GM11168 (cell line): Measurements from ENCODE around the gene NR0B1.

Experiments
- in situ Hi-C: fragments of 300-500 bp; cut with MboI; formaldehyde crosslinking; loops from one replicate; pipeline ENCODE4 v1.12.0; 2022; ENCODE audit warnings: low sequenced_read_pairs; ENCODE audit not compliant: unreplicated experiment

Gene NR0B1

DNA sequence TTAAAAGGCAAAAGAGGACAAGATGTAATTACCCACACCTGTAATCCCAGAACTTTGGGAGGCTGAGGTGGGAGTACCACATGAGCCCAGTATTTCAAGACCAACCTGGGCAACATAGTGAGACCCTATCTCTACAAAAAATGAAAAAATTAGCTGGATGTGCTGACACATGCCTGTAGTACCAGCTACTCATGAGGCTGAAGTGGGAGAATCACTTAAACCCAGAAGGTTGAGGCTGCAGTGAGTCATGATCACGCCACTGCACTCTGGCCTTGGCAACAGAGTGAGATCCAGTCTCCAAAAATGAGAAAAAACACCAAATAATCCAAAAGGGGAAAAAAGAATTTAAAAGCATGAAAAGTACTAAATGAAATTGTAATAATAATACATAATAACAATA lies 30.8 kb downstream of the NR0B1 start:
- in situ Hi-C loops: loop anchor here (25.0 kb wide), 1 partner anchor 209 kb away; no protein-coding TSS in a partner anchor

DNA sequence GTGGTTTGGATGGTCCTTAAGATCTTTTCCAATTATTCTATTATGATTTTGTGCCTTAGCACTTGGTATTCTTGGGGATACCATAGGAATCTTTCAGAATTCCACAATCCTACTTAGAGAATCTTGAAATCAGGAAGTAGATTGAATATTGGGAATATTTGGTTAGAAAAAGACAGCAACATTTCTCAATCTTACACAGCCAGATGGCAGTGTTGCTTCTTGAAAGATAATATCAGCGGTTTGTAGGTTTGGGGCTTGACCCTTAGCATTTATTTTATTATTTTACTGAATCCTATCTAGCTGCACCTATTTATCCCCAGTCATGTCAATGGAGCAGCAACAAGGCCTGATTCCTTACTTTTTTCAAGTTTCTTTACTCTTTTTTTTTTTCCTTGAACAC lies 33.7 kb downstream of the NR0B1 start:
- in situ Hi-C loops: loop anchor here (25.0 kb wide), 1 partner anchor 212 kb away; no protein-coding TSS in a partner anchor

DNA sequence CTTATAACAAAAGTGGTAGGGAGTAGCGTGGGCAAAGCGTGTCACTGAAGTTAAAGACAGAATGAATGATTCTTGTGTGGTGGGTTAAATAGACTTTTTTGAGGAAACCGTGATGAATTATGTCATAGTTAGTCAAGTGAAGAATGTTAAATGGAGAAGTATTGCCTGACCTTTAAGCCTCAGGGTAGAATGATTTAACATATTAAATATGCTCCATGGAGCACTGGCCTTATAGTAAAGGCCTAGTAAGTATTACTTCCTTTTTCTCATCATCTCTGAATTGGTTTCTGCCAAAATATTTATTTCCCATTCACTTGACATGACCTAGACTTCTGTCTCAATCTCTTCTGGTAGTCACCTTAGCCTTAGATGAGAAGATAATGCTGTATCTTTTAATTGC lies 38.6 kb downstream of the NR0B1 start:
- in situ Hi-C loops: no loop called here

DNA sequence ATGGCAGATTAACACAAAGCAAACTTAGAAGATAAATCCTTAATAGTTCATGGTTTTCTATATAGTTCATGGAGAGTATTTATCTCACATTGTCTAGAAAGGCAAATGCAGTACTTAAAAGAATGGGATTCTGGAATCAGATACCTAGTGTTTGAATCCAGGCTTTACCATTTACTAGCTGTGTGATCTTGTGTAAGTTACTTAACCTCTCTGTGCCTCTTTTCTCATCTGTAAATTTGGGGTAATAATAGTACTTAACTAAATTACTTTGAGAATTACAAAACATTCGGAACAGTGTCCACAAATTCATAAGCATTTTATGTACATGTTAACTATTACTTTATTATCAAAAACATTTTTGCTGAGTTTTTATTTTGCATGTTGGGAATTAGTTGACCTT lies 46.4 kb downstream of the NR0B1 start:
- in situ Hi-C loops: no loop called here

DNA sequence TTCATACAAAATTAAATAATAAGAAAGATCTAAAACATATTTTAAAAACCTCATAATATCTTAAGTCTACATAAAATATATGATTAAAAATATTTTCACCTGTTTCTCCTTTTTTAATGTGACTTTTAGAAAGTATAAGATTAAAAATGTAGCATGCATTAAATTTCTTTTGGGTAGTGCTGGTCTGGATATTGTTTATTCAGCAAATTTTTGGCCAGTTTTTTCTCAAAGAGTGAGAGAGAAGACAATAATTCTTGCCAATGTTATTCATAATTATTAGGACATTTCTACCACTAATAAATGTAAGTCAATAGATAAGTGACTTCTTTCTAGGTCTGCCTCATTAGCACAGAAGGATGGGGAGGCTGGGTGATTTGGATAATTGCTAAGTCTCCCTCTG lies 48.2 kb downstream of the NR0B1 start:
- in situ Hi-C loops: no loop called here

DNA sequence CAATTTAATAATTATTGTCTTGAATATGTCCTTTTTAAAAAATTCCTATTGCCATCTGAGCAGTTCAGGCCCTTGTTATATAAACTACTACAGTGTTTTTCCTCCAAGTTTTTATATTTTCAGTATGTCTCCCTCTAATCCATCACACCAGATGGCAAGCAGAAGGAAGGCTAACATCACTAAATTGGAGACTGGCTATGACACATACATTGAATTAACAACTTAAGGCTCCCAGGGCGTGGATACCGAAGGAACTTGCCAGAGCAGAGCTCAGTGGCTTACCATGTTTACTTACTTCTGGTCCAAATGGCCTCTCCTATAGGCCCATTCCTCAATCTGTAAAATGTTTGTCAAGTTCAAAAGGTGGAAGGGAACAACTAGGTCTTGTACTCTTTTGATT lies 49.3 kb downstream of the NR0B1 start:
- in situ Hi-C loops: no loop called here
